HG02798 (cell line): Measurements from ENCODE around the gene PHYH.
"Not testable (repeated sequence)": the region's sequence is repeated elsewhere in the genome, so short reads cannot be mapped to it uniquely, and the experiment has no call there.

Experiments
- ATAC-seq: cut with Tn5 transposase; IDR thresholded peaks from one replicate; pipeline ENCODE4 v1.9.1; 2021; ENCODE audit warnings: mild to moderate bottlenecking; ENCODE audit not compliant: unreplicated experiment, poor library complexity

Gene PHYH

GRCh38 chr10:13299437-13300287 is at the start of gene PHYH:
PHYH (minus strand) TSS chr10:13300064; CDS start chr10:13300042, 22 bp downstream.
- ATAC-seq, result peak; percentile 80

DNA sequence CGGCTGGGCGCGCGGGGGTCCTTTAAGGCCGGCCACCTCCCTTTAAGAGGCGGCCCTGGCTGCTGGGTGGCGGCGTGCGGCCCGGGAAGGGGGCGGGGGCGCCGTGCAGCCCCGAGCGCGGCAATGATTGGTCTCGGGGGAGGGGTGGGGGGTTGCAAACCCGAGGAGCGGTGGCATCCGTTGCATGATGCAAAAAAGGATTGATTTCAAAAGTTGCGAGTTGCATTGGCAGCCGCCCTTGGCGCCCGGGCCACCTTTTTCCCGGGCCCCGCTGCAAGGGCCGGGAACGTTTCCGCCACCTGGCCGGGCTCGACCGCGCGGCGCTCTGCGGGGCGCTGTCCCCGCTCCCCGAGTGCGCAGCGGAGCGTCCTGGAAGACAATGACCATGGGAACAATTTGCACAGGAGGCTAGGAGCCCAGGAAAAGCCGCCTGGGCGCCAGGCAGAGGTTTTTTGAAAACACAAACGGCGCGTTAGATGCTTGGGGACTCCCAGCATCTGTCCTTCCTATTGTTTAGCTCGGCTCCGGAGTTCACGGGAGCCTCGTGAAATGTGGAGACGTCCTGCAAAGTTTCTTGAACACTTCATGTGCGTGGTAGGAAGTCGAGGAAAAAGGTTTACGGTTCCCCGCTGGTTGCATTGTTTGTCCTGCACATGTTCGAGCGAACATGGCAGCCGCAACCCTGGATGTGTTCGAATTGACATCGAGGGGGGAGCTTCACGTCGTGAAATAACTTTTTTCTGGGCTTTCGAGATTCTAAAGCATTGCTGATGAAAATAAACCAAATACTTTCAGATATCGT is 48.6 kb upstream of the PHYH start, which contains the start of gene SEPHS1:
TSS of gene SEPHS1 (minus strand) at position 78 of the 802 bp plus-strand sequence. CDS start 3,343 bp downstream, outside the sequence.
- peak; percentile 68 for ATAC-seq

DNA sequence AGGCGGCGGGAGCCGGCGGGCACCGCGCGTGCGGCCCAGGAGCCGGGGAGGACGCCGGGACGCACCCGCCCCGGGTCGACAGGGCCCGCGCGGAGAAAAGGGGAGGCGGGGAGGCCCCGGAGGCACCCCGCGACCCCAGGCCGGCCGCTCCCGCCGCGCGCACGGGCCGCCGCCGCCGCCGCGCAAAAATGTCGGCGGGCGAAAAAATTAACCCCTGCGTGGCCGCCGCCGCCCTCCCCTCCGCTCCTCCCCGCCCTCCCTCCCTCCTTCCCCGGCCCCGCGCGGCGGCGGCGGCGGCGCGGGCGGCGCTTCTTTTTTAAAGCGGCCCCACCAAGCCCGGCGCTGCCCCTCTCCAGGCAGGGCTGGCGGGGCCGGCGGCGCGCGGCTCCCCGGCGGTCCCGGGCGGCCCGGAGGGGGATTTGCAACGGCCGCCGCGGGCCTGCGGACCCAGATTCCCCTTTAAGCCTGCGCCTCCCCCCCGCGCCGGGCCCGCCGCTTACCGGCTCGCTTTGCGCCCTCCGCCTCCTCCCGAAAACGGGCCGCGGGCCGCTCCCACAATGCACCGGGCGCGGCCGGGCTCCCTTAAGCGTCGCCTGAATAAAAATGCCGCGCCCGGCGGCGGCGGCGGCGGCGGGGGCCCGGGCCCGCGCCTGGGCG is 47.8 kb upstream of the PHYH start:
- peak; percentile 76 for ATAC-seq

- ATAC-seq, result peak; percentile 34
These were observed 47.2 kb upstream of the PHYH start for GRCh38 chr10:13347043-13347499.

GRCh38 chr10:13346283-13347042 is 46.6 kb upstream of the PHYH start:
- ATAC-seq, result no peak

- peak; percentile 97 for ATAC-seq
These were observed 40.9 kb upstream of the PHYH start for GRCh38 chr10:13340626-13341376.

DNA sequence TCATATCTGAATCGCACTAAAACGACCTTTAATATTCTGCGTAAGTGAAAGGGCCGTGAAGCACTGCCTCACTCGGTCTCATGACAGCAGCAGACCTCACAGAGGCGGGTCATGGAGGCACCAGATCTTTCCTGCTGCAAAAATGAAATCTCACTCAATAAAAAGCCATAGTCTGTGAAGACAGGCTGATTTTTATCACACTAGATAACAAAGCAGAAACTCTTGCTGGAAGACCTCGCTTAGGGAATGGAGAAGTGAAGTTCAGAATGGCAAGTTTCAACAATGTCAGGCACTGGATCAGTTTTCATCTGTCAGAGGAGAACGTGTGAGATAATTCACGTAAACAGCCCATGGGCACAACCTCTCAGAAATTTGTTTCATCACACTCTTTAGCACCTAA is 40.2 kb upstream of the PHYH start:
- peak; percentile 16 for ATAC-seq

GRCh38 chr10:13338390-13339110 is 38.7 kb upstream of the PHYH start:
- no peak for ATAC-seq

- no peak for ATAC-seq
These were observed 37.9 kb upstream of the PHYH start for GRCh38 chr10:13337827-13338196.

GRCh38 chr10:13337128-13337826 is 37.4 kb upstream of the PHYH start:
- ATAC-seq, result no peak

GRCh38 chr10:13335881-13336280 is 36.0 kb upstream of the PHYH start:
- ATAC-seq, result peak; percentile 31

DNA sequence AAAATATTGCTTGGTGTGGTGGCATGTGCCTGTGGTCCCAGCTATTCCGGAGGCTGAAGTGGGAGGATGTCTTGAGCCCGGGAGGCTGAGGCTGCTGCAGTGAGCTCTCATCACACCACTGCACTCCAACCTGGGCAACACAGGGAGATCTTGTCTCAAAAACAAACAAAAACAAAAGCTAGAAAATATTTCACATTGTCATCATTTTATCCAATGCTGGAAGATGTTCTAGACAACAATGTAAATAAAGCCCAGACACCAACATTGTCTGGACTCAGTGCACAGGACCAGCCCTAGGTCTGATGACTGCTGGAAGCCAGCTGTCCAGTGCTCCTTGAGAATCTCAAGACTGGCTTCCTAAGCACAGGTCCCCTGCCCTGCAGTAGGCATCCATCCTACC is 34.7 kb upstream of the PHYH start:
- no peak for ATAC-seq

- ATAC-seq, result no peak
These were observed 31.8 kb upstream of the PHYH start for GRCh38 chr10:13331646-13332045.

GRCh38 chr10:13330980-13331379 is 31.1 kb upstream of the PHYH start:
- not testable (repeated sequence) for ATAC-seq

- no peak for ATAC-seq
These were observed 29.7 kb upstream of the PHYH start for GRCh38 chr10:13329565-13329964.

GRCh38 chr10:13328613-13329012 is 28.7 kb upstream of the PHYH start:
- no peak for ATAC-seq

- no peak for ATAC-seq
These were observed 28.3 kb upstream of the PHYH start for GRCh38 chr10:13328126-13328525.

DNA sequence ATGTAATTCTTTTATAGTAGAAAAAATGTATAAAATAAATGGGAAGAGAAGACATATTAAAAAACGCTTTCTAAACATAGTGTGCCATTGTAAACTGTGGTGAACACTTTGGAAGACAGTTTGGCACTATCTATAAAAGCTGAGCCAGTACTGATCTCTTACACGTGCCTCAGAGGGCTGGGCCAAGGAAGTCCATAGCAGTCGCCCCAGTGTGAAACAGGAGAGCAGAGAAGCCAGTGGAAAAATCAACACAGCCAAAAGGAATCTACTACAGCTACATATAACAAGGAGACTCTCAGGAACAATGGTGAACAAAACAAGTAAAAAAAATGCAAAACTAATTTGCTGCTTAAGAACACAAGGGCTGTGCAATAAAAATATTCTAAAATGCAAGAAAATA is 27.7 kb upstream of the PHYH start:
- ATAC-seq, result no peak
